GM19193 (cell line): Measurements from ENCODE around the gene FTCD.

Experiments
- POLR2A ChIP-seq: IDR thresholded peaks from 4 replicates; pipeline ENCODE4 v1.6.1; 2011; ENCODE audit not compliant: insufficient read depth, insufficient read length; ENCODE audit errors: extremely low read depth

Gene FTCD

DNA sequence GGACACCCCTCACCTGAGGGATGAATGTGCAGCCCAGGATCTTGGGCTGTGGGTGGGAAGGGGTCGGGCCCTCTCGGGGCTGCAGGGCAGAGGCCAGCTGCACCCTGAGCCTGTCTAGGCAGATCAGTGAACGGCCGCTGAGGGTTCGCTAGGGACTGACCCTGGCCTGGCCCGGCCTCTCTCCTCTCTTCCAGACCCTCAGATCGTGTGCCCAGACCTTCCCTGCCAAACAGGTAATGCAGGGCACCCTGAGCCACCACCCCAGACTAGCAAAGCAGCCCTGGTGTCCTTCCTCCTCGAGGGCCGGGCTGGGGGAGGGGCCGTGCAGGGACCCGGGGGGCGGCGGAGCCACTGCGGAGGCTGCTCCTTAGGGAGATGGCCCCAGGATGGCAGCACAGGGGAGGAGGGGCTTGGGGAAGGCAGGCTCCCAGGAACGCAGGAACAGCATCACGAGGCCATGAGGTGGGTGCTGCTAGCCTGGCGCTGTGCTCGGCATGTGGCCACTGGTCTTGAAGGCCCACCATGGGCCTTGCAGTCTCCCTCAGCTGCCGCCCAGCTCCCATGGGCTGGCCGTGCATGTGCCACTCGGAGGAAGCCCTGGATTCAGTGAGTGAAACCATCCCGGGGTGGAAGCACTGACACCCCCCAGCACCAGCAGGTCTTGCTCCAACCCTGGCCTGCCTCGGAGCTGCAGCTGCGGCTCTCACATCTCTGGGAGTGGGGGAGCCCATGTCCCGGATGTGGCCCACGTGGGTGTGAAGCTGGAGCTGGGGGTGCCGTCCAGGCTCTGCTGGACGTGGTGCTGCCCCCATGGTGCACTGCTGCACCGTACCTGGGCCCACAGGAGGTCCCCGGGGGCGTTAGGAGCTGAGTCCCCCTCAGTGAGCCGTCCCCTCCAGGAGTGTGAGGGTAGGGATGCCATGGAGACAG is 28.8 kb downstream of the FTCD start:
- no peak for TF ChIP-seq POLR2A

DNA sequence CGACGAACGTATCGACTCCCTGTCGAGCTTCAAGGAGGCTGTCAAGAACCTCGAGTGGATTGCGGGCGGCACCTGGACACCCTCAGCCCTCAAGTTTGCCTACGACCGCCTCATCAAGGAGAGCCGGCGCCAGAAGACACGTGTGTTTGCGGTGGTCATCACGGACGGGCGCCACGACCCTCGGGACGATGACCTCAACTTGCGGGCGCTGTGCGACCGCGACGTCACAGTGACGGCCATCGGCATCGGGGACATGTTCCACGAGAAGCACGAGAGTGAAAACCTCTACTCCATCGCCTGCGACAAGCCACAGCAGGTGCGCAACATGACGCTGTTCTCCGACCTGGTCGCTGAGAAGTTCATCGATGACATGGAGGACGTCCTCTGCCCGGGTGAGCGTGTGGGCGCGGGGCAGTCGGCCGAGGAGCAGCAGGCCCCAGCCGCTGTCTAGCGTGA is 29.5 kb downstream of the FTCD start:
- no peak for TF ChIP-seq POLR2A

- TF ChIP-seq POLR2A = no peak
These were observed 30.2 kb downstream of the FTCD start for GRCh38 chr21:46124926-46125845.

GRCh38 chr21:46124083-46124925 is 31.1 kb downstream of the FTCD start:
- no peak for TF ChIP-seq POLR2A

- no peak for TF ChIP-seq POLR2A
These were observed 32.4 kb downstream of the FTCD start for GRCh38 chr21:46122758-46123683.

DNA sequence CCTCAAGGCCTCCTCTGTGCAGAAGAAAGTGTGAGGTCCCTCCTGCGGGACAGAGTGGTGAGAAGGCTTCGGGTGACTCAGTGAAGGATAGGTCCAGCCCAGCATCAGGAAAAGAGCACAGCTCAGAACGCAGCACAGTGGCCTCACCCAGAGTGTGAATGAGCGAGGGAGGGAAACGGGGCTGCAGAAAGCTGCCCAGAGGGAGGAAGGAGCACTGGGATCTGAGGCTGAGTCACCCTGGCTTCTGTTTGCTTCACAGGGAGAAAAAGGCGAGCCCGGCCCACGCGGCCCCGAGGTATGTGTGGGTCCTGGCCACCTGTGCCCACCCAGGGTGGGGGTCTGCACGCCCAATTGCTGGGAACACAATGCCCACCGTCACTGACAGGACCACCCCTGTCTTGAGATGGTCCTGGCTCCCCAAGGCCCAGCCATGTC is 33.1 kb downstream of the FTCD start:
- no peak for TF ChIP-seq POLR2A

GRCh38 chr21:46121286-46122221 is 33.8 kb downstream of the FTCD start:
- TF ChIP-seq POLR2A = no peak

DNA sequence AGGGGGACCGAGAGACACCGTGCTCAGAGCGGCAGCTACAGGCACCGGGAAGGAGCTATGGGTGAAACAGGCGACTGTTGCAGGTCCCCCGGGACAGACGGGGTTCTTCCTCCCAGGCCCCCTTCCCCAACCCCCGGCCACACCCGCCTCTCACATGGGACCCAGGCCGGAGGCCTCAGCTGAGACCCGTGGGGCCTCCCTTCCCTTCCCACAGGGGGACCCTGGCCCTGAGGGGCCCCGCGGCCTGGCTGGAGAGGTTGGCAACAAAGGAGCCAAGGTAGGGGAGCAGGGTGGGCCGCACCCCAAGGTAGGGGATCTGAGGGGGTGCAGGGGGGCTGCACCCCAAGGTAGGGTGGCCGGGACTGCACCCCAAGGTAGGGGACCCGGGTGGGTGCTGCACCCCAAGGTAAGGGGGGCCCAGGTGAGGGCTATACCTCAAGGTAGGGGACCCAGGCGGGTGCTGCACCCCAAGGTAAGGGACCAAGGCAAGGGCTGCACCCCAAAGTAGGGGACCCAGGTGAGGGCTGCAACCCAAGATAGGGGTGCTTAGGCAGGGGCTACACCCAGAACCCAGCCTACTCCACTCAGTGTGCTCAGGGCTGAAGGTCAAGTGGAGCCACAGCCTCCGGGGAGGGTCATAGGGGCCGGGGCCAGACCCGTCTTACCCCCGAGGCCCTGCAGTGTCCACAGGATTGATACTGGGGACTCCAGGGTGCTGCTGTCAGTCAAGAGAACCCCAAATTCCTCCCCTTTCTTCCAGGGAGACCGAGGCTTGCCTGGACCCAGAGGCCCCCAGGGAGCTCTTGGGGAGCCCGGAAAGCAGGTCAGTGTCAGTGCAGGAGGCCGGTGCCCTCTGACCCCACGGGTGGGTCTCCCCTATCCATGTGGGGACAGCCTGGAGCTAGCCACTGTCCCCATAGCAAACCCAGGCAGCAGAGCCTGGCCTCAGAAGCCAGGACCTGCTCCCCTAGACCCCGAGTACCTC is 34.8 kb downstream of the FTCD start:
- no peak for TF ChIP-seq POLR2A

DNA sequence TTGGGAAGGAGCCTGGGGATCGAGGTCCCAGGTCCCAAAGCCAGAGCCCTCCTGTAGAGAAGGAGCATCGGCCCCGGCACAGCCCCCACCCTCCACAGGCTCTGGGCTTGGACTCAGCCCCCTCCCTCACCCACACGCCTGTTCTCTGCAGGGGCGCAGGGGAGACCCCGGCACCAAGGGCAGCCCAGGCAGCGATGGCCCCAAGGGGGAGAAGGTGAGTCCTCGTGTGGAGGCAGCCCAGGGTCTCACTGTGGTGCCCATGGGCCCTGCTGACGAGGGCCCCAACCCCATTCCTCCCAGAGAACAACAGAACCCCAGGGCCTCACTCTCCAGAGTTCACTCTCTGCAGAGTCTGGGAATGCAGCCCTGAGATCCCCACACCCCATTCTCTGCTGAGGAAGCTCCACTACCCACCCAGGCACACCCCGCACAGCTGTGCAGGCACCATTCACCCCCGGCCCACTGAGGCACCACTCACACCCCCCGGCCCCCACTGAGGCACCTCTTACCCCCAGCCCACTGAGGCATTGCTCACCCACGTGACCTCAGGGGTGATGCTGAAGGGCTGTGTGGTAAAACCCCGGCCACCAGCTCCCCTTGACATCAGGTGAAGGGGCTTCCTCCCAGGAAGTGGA is 35.6 kb downstream of the FTCD start:
- TF ChIP-seq POLR2A = no peak

- no peak for TF ChIP-seq POLR2A
These were observed 36.2 kb downstream of the FTCD start for GRCh38 chr21:46119144-46119636.

GRCh38 chr21:46118316-46119143 is 36.8 kb downstream of the FTCD start:
- TF ChIP-seq POLR2A = no peak
